ENCODE data around the gene CLSTN2.

- TF ChIP-seq POLR2A (IDR thresholded peaks at IDR 0.05; ENCODE audit: low read depth, low read length), result no peak
- TF ChIP-seq POLR2AphosphoS5 (IDR thresholded peaks at IDR 0.05; ENCODE audit: low read depth, low read length), result no peak
- TF ChIP-seq SPI1 (IDR thresholded peaks at IDR 0.05; ENCODE audit: low read depth, low read length), result no peak
- no peak for TF ChIP-seq TAF1 (IDR thresholded peaks at IDR 0.05; ENCODE audit: low read depth, low read length)
- no peak for TF ChIP-seq PAX5 (IDR thresholded peaks at IDR 0.05; ENCODE audit: insufficient read depth, low read length, severe bottlenecking)
These were observed 50.6 kb downstream of the CLSTN2 start for GRCh38 chr3:139985576-139985975.
